HepG2 (cell line): Measurements from ENCODE around the gene NUP85. TPM values are rescaled to one million over a fixed set of nuclear protein-coding genes. Genes with fewer than 3 reads are reported as not detected.
A peak's percentile ranks its signal among the peaks of the same experiment; 100 is the strongest.

ENCODE experiments used
- AGO1 ChIP-seq: fragments of 200-400 bp; formaldehyde crosslinking; IDR thresholded peaks from 2 replicates; pipeline ENCODE4 v1.6.1; 2017; ENCODE audit warnings: mild to moderate bottlenecking, low read depth, low read length, moderate library complexity; ENCODE audit not compliant: poor library complexity, severe bottlenecking
- ATRX ChIP-seq: sonication (generic); formaldehyde crosslinking; IDR thresholded peaks from 2 replicates; pipeline ENCODE4 v1.4.0; 2020; ENCODE audit warnings: missing genetic modification reagents, borderline replicate concordance
- BCL3 ChIP-seq: sonication (generic); formaldehyde crosslinking; IDR thresholded peaks from 2 replicates; pipeline ENCODE4 v1.5.1; 2020; ENCODE audit warnings: mild to moderate bottlenecking, missing genetic modification reagents, moderate library complexity
- DDIT3 ChIP-seq: sonication (generic); formaldehyde crosslinking; IDR thresholded peaks from 2 replicates; pipeline ENCODE4 v1.4.0; 2020; ENCODE audit warnings: mild to moderate bottlenecking, missing genetic modification reagents
- DMTF1 ChIP-seq: sonication (generic); formaldehyde crosslinking; IDR thresholded peaks from 2 replicates; pipeline ENCODE4 v1.4.0; 2020; ENCODE audit warnings: mild to moderate bottlenecking, missing genetic modification reagents
- GTF2F1 ChIP-seq: fragments of 150-350 bp; IDR thresholded peaks from 2 replicates; pipeline ENCODE4 v1.6.1; 2014; ENCODE audit warnings: low read length
- HMGXB4 ChIP-seq, 2 experiments: sonication (generic) in 1 of 2; formaldehyde crosslinking in 1 of 2; IDR thresholded peaks; 2 replicates each; pipeline versions ENCODE4 v1.4.0 to v1.6.1; 2018 to 2020; ENCODE audit warnings: missing genetic modification reagents in 2 of 2, borderline replicate concordance in 1 of 2, low read depth in 1 of 2, mild to moderate bottlenecking in 1 of 2, missing biosample characterization in 1 of 2
- IRF2 ChIP-seq: IDR thresholded peaks from 2 replicates; pipeline ENCODE4 v1.6.1; 2018; ENCODE audit warnings: missing genetic modification reagents, missing compliant biosample characterization
- IRX3 ChIP-seq: sonication (generic); formaldehyde crosslinking; IDR thresholded peaks from 2 replicates; pipeline ENCODE4 v1.8.1; 2023; ENCODE audit warnings: mild to moderate bottlenecking, low read depth, missing genetic modification reagents, borderline replicate concordance
- KDM3A ChIP-seq: IDR thresholded peaks from 2 replicates; pipeline ENCODE4 v1.6.1; 2018; ENCODE audit warnings: low read depth, missing compliant biosample characterization
- MBNL3 ChIP-seq: fragments of 250-450 bp; sonication (Bioruptor Pico); conservative IDR thresholded peaks from 2 replicates; pipeline ENCODE4 v1.8.0; 2022; ENCODE audit warnings: mild to moderate bottlenecking, inconsistent platforms
- TBX2 ChIP-seq: sonication (generic); formaldehyde crosslinking; IDR thresholded peaks from 2 replicates; pipeline ENCODE4 v1.5.0; 2020; ENCODE audit warnings: missing genetic modification reagents, mild to moderate bottlenecking, borderline replicate concordance
- U2AF1 ChIP-seq: fragments of 200-400 bp; formaldehyde crosslinking; optimal IDR thresholded peaks from 2 replicates; pipeline ENCODE3; 2017; ENCODE audit warnings: mild to moderate bottlenecking, low read depth, low read length
- ZBTB14 ChIP-seq: sonication (generic); formaldehyde crosslinking; IDR thresholded peaks from 2 replicates; pipeline ENCODE4 v1.4.0; 2020; ENCODE audit warnings: missing genetic modification reagents
- ZFAT ChIP-seq: sonication (generic); formaldehyde crosslinking; conservative IDR thresholded peaks from 2 replicates; pipeline ENCODE4 v1.8.1; 2023; ENCODE audit warnings: missing genetic modification reagents, inconsistent platforms
- ZNF580 ChIP-seq: IDR thresholded peaks from 2 replicates; pipeline ENCODE4 v1.6.1; 2016; ENCODE audit warnings: low read depth, borderline replicate concordance
- ZNF597 ChIP-seq: sonication (generic); formaldehyde crosslinking; IDR thresholded peaks from 2 replicates; pipeline ENCODE4 v1.5.0; 2020; ENCODE audit warnings: missing genetic modification reagents
- ZNF883 ChIP-seq: sonication (generic); formaldehyde crosslinking; IDR thresholded peaks from 2 replicates; pipeline ENCODE4 v1.5.1; 2020; ENCODE audit warnings: mild to moderate bottlenecking, missing genetic modification reagents; ENCODE audit errors: not compliant biosample characterization
- ZZZ3 ChIP-seq: sonication (generic); formaldehyde crosslinking; IDR thresholded peaks from 2 replicates; pipeline ENCODE4 v1.4.0; 2020; ENCODE audit warnings: missing genetic modification reagents, mild to moderate bottlenecking, borderline replicate concordance
- polyA plus RNA-seq, 8 experiments: library from polyadenylated mRNA; depleted of rRNA in 3 of 8; stranded (reverse) in 7 of 8; unstranded in 1 of 8; fragments of >200 nt; fragmentation: Illumina TruSeq in 4 of 8; extraction: Trizol in 4 of 8; gene quantifications; 2 replicates each; pipeline versions ENCODE4 v1.2.1 to v1.2.3, GENCODE V29; 2011 to 2016; ENCODE audit warnings: low read depth in 4 of 8, missing spikeins in 1 of 8, mixed read lengths in 1 of 8; ENCODE audit not compliant: insufficient read depth in 1 of 8
- total RNA-seq, 5 experiments: library from RNA; depleted of rRNA; stranded (reverse); fragments of >200 nt; fragmentation: Illumina TruSeq; extraction: Trizol; gene quantifications; 2 replicates each; pipeline ENCODE4 v1.2.3, GENCODE V29; 2016; ENCODE audit warnings: low read depth in 1 of 5

NUP85 gene
- total and polyA plus RNA-seq, 2 of the 13 experiments (the other 11 are each of a cell fraction or from before 2014, with no cell fraction given), result 89.1 to 124 TPM

- no peak; the same call in 1 of the 2 replicates for TF ChIP-seq ZBTB14
- peak; percentile 26; the same call in 1 of the 2 replicates for TF ChIP-seq ZNF580 (CRISPR knock-in tag)
- TF ChIP-seq DMTF1, result no peak
- peak; percentile 92 for TF ChIP-seq ZNF883 (CRISPR knock-in tag)
- TF ChIP-seq HMGXB4 (CRISPR knock-in tag; IDR thresholded peaks at IDR 0.05; ENCODE audit: borderline replicate concordance in 1 of 2, low read depth in 1 of 2), result peak in 1 of 2 experiments; percentile 80
- TF ChIP-seq ZZZ3 (CRISPR knock-in tag), result peak; percentile 30; the same call in 1 of the 2 replicates
- TF ChIP-seq KDM3A (CRISPR knock-in tag), result no peak
- no peak for TF ChIP-seq ATRX (CRISPR knock-in tag)
- TF ChIP-seq DDIT3 (CRISPR knock-in tag), result no peak
- TF ChIP-seq BCL3 (CRISPR knock-in tag), result peak; percentile 57; the same call in 1 of the 2 replicates
- no peak for TF ChIP-seq IRF2 (CRISPR knock-in tag)
- no peak for TF ChIP-seq ZNF597 (CRISPR knock-in tag)
- TF ChIP-seq GTF2F1, result no peak
- peak; percentile 91 for TF ChIP-seq IRX3 (CRISPR knock-in tag)
- no peak for TF ChIP-seq ZFAT (CRISPR knock-in tag)
- peak; percentile 89 for TF ChIP-seq AGO1
- peak; percentile 9 for TF ChIP-seq U2AF1
- TF ChIP-seq TBX2 (CRISPR knock-in tag), result peak; percentile 35
- no peak for TF ChIP-seq MBNL3 (CRISPR knock-in tag)
Measured at GRCh38 chr17:75271233-75271954, 65.9 kb downstream of the NUP85 start (continued).
